Midbrain (tissue), 1 donor: Measurements from ENCODE around the gene NEUROD2.

Experiments used
- DNase-seq: peaks from one replicate; lab custom pipeline; 2025; lab: John Stamatoyannopoulos, UW

NEUROD2 gene

GRCh38 chr17:39618956-39619785 is 11.5 kb upstream of the NEUROD2 start:
- no peak for DNase-seq

- no peak for DNase-seq
Observed at GRCh38 chr17:39618246-39618913, 10.7 kb upstream of the NEUROD2 start.

- peak; percentile 18 for DNase-seq
Observed at GRCh38 chr17:39617446-39618245, 9.9 kb upstream of the NEUROD2 start.

- DNase-seq, result no peak
Observed at GRCh38 chr17:39617100-39617445, 9.4 kb upstream of the NEUROD2 start.

GRCh38 chr17:39615434-39615833 is 7.7 kb upstream of the NEUROD2 start:
- DNase-seq, result no peak

GRCh38 chr17:39614545-39615157 is 6.9 kb upstream of the NEUROD2 start:
- DNase-seq, result no peak

- no peak for DNase-seq
Observed at GRCh38 chr17:39612935-39613464, 5.3 kb upstream of the NEUROD2 start.

- DNase-seq, result no peak
Observed at GRCh38 chr17:39612291-39612894, 4.7 kb upstream of the NEUROD2 start.

GRCh38 chr17:39611401-39612112 is 3.8 kb upstream of the NEUROD2 start:
- DNase-seq, result no peak

- no peak for DNase-seq
Observed at GRCh38 chr17:39609416-39610025, 1.8 kb upstream of the NEUROD2 start.

GRCh38 chr17:39608142-39608981 is 642 bp upstream of the NEUROD2 start:
- DNase-seq, result no peak

GRCh38 chr17:39607057-39607850 is 466 bp downstream of the NEUROD2 start:
- no peak for DNase-seq

- no peak for DNase-seq
Observed at GRCh38 chr17:39606434-39607056, 1.2 kb downstream of the NEUROD2 start.

GRCh38 chr17:39605492-39606433 is 2.0 kb downstream of the NEUROD2 start:
- no peak for DNase-seq

GRCh38 chr17:39604911-39605491 is 2.7 kb downstream of the NEUROD2 start:
- no peak for DNase-seq

GRCh38 chr17:39603304-39604016 is 4.3 kb downstream of the NEUROD2 start:
- no peak for DNase-seq
